HG03457 (cell line): ENCODE results near the gene RNF144A.
"Not testable (repeated sequence)": the region's sequence is repeated elsewhere in the genome, so short reads cannot be mapped to it uniquely, and the experiment has no call there.

Source experiments
- ATAC-seq: cut with Tn5 transposase; IDR thresholded peaks from one replicate; pipeline ENCODE4 v1.9.1; 2021; ENCODE audit warnings: moderate number of reproducible peaks; ENCODE audit not compliant: unreplicated experiment

RNF144A gene

GRCh38 chr2:6917071-6917760 lies at the start of gene RNF144A:
TSS of gene RNF144A (plus strand) at chr2:6917412. CDS start at chr2:6996927, 79,515 bp downstream.
- peak; percentile 71 for ATAC-seq

- peak; percentile 50 for ATAC-seq
Measured at GRCh38 chr2:6872394-6872793, 44.8 kb upstream of the RNF144A start.

- ATAC-seq = no peak
Measured at GRCh38 chr2:6874032-6874431, 43.2 kb upstream of the RNF144A start.

- ATAC-seq = no peak
Measured at GRCh38 chr2:6876309-6876708, 40.9 kb upstream of the RNF144A start.

GRCh38 chr2:6877402-6878304 lies 39.6 kb upstream of the RNF144A start, which contains the start of gene RSAD2:
TSS of gene RSAD2 (plus strand) at chr2:6877777. CDS start at chr2:6877801, 24 bp downstream.
- ATAC-seq = peak; percentile 75

- no peak for ATAC-seq
Measured at GRCh38 chr2:6878549-6878948, 38.7 kb upstream of the RNF144A start.

GRCh38 chr2:6879011-6879410 lies 38.2 kb upstream of the RNF144A start:
- no peak for ATAC-seq

GRCh38 chr2:6880200-6880733 lies 36.9 kb upstream of the RNF144A start:
- no peak for ATAC-seq

- ATAC-seq = no peak
Measured at GRCh38 chr2:6881046-6881445, 36.2 kb upstream of the RNF144A start.

GRCh38 chr2:6881516-6881915 lies 35.7 kb upstream of the RNF144A start:
- ATAC-seq = no peak

GRCh38 chr2:6883448-6884122 lies 33.6 kb upstream of the RNF144A start:
- no peak for ATAC-seq

GRCh38 chr2:6885551-6885950 lies 31.7 kb upstream of the RNF144A start:
- no peak for ATAC-seq

- no peak for ATAC-seq
Measured at GRCh38 chr2:6885968-6886367, 31.2 kb upstream of the RNF144A start.

GRCh38 chr2:6887751-6888192 lies 29.4 kb upstream of the RNF144A start:
- ATAC-seq = no peak

GRCh38 chr2:6888724-6889123 lies 28.5 kb upstream of the RNF144A start:
- no peak for ATAC-seq

- no peak for ATAC-seq
Measured at GRCh38 chr2:6893876-6894482, 23.2 kb upstream of the RNF144A start.

- ATAC-seq = no peak
Measured at GRCh38 chr2:6896930-6897759, 20.1 kb upstream of the RNF144A start.

GRCh38 chr2:6902581-6902980 lies 14.6 kb upstream of the RNF144A start:
- not testable (repeated sequence) for ATAC-seq

GRCh38 chr2:6905668-6906067 lies 11.5 kb upstream of the RNF144A start:
- ATAC-seq = no peak
